HG03025 (cell line): ENCODE data around the gene FAM83G.
"Not testable (repeated sequence)": the region's sequence is repeated elsewhere in the genome, so short reads cannot be mapped to it uniquely, and the experiment has no call there.

ENCODE experiments used
- ATAC-seq: cut with Tn5 transposase; IDR thresholded peaks from one replicate; pipeline ENCODE4 v1.9.1; 2021; ENCODE audit warnings: mild to moderate bottlenecking, moderate library complexity; ENCODE audit not compliant: unreplicated experiment, low FRiP score

The FAM83G gene

DNA sequence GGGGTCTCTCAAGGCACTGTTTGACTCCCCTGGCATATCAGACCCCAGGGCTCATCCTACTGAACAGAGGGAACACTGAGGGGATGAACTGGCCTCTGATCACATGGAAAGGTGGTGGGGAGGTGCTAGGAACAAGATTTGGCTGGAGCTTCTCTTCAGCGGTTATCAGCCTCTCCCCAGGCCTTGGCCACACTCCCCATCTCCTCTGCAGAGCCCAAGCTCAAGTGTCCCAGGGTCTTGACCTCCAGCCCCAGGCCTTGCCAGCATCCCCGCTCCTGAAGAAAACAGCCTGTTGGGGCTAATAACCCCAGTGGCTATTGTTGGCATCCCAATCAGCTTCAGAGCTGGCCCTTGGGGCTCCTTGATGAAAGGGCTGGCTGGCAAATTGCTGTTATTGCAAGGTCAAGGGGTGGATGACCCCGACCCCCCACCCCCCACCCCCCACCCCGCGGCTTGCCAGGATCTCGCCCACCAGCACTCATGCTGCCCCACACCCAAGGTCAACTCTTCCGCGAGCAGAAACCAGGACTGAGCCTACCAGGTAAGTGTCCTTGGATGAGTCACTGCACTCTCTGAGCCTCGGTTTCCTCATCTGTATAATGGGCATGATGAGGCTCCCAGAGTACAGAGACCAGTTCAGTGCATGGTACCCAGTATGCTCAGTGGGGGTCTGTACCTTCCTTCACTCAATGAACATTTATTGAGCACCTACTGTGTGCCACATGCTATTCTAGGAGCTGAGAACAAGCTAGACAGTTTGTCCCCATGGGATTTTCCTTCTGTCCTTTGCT lies 18.8 kb upstream of the FAM83G start:
- no peak for ATAC-seq

DNA sequence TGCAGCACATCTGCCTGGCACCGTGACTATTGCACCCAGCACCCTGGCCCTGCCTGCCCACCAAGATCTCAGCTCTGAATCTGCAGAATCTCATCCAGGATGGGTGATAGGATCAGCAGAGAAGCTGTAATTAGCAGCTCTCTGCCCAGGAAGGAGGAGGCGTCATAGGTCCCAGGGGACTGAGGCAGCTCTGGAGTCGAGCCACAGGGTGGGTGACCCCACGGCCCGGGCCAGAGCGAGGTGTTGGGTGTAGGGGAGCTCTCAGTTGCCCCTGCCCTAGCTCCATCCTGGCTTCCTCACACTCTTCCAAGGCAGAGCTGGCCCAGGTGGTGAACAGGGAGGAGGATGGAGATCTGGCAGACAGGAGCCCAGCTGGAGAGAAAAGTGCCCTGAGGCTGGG lies 18.2 kb upstream of the FAM83G start:
- no peak for ATAC-seq

DNA sequence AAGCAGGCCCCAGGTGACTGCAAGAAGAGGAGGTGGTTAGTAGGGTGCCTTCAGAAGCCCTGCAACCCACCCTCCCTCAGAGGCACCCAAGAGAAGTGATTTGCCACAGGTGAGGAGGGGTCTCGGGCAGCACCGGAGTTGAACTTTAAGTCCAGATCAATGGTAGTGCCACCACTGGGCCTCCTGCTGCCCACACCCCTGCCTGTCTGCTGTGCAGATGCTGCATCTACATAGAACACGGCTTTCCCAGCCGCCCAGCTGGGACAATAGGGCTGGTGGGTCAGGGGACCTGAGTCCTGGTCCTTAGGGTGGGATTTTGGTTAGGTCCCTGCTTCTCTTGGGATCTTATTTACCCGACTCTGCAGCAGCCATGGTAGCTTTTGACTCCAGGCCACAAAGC lies 17.6 kb upstream of the FAM83G start:
- no peak for ATAC-seq

DNA sequence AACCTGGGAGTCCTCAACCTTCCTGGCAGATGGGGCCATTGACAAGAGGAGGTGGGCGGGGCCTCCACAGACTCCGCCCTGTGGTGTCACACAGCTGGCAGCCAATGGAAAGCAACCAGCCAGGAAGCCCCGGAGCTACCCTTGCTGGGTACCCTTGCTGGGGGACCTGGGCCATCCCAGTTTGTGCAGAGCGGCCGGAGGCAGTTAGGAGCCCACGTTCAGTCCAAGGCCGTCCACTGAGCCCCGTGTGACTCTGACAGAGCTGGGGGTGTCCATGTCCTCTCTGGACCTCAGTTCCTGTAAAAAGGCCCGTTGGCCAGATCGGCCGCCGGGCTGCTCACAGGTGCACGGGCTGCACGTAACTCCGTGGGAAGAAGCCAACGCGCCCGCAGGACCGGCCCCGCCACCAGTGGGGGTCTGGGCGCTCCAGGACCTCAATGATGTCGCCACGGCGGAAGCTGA lies 17.1 kb upstream of the FAM83G start:
- no peak for ATAC-seq

DNA sequence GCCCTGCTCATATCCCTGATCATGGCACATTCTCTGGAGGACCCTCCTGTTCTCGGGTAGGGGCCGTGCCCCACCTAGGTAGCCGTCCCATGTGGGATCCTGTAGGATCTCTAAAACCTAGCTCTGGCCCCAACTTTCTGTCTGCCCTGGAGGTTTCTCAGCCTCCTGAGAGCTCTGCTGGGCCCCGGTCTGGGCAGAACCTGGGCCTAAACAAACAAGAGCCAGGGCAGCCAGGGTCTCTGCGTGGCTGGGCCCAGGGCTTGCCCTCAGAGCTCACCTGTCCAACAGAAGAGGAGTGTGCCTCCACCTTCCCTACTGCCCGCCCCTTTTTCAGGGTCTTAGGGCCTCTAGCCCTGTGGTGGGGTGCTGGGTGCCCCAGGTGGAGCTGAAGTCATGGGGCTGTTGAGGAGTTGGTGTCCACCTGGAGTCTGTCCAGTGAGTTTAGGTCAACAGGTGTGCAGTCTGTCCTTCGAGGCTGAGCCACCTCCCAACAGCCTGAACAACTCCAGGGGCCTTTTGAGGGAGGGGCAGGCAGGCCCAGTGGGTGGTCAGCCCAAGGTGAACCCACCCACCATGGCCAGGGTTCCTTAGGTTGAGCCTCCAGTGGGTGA lies 16.6 kb upstream of the FAM83G start:
- ATAC-seq: not testable (repeated sequence)

DNA sequence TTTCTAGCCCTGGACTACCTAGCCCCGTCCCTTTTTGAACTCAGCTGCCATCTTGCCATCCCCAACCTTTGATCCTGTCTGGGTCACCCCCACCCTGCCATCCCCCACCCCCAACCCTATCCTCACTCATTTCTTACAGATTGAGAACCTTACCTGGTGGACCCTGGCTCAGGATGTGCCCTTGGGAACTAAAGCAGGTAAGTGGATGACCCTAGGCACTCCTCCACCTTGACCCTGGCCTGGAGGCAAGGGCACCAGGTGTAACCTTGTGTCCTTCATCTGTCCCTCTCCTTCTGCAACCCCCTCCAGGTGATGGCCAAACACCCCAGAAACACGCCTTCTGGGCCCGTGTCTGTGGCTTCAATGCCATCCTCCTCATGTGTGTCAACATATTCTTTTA lies 15.5 kb upstream of the FAM83G start:
- ATAC-seq: no peak

DNA sequence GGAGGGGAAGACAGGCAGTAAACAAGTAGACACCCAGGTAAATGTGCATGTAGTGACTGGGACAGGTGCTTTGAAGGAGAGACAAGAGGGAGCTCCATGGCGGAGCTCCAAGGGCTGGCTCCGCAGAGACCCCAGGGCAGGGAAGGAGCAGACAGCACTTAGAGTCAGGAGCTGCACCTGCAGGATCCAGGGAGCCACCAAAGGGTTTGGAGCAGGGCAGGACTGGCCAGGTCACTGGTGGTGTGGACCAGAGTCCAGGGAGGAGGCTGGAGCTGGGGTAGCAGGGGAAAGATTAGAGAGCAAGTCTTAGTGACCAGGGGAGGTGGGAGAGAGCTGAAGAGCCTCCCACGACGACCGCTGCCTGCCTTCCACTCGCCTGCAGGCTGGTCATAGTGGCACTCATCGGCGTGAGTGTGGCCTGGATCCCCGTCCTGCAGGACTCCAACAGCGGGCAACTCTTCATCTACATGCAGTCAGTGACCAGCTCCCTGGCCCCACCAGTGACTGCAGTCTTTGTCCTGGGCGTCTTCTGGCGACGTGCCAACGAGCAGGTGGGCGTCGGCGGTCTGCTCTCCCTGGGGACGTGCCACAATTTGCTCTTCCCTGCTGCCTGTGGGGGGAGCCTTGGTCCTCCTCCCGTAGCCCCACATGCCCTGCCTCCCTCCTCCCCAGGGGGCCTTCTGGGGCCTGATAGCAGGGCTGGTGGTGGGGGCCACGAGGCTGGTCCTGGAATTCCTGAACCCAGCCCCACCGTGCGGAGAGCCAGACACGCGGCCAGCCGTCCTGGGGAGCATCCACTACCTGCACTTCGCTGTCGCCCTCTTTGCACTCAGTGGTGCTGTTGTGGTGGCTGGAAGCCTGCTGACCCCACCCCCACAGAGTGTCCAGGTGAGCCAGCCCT lies 14.7 kb upstream of the FAM83G start:
- ATAC-seq: no peak

DNA sequence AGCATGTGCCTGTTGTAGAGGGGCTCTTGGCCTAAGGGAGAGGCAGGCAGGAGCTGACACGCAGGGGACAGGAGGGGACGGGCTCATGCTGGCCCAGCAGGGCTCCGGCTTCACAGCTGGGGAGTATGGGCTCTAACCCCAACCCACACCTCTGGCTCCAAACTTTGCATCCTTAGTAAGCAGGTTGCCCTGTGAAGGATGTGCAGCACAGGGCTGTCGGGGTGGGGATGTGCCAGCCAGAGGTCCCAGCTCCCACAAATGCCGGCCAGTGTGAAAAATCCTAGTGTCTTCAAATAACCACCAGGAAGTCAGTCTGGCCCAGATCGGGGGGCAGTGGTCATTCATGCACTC lies 14.0 kb upstream of the FAM83G start:
- ATAC-seq: no peak

DNA sequence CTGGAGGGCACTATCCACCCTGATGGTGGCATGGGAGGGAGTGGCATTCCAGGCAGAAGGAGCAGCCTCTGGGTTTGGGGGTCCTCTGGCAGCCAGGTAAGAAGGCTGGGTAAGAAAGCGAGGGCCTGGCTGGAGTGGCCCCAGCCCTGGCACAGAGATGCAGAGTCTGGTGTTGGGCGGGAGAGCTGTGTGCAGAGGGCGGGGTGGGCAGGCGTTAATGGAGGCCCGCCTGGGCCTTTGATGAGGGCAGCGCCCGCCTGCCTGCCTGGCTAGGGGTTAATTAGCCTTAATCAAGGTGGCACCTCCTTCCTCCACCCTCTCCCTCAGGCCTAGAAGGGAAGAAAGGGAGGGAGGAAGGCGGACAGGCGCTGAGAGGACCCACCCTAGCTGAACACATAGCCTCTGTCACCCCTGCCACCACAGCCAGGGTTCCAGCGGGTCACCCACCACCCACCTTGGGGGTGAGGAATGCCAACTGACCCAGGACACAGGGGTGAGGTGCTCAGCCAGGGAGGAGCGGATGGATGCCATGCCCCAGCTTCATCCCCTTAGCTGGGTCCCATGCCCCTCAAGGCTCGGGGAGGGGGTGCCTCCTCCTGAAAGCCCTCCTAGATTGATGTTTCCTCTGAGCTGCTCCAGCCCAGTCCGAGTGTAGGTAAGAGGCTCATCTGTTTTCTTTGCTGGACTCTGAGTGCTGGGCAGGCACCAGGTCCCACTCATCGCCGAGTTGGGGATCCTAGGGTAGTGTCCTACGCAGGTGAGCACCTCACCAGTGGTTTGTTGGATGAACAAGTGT lies 13.4 kb upstream of the FAM83G start:
- no peak for ATAC-seq

DNA sequence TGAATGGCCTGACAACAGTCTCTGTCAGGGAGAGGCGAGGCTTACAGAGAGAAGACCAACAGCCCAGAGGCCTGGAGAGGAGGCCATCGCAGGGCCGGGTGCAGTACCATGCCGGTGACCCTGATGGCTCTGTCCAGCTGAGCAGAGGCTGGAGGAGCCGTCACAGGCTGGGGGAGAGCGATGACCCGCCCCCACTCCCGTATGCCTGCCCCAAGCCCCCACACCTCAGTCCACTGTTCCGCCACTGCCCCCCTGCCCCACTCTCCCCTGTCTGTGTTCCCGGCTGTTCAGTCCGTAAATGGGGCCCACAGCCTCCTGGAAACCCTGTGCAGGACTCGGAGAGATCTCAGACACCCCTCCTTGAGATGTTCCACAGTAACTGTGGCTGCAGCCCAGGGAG lies 12.8 kb upstream of the FAM83G start:
- ATAC-seq: no peak

DNA sequence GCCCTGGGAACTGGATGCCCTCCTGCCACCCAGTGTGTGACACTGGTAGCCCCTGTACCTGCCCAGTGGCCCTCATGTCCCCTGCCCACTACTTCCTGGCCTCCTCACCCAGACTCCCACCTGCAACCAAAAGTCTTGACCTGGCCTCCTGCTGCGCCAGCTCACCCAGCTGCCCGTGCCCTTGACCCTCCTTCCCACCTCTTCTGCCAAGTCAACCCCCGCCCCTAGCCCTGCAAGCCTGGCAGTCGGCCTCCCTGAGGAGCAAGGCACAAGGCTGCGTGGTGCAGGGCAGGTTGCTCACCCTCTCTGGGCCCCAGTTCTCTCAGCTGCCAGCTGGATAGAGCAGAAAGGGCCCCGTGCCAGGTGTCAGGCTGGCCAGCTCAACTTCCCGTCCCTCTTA lies 12.3 kb upstream of the FAM83G start:
- ATAC-seq: no peak

DNA sequence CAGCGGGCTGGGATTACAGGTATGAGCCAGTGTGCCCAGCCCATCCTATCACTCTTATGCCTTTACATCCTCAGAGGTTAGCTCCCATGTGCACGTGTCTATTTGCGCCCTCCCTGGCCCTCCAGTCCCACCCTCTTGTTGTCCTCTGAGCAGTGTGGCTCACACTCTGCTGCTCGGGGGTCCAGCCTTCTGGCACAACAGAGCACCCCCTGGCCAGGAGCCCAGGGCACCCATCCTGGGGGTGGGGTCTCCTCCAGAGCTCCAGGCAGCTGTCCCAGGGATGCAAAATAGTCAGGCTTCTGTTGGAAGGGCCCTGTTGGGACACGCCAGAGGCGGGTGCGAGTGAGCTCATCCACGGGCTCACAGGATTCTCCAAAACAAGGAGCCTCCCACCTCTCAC lies 11.7 kb upstream of the FAM83G start:
- ATAC-seq: no peak

DNA sequence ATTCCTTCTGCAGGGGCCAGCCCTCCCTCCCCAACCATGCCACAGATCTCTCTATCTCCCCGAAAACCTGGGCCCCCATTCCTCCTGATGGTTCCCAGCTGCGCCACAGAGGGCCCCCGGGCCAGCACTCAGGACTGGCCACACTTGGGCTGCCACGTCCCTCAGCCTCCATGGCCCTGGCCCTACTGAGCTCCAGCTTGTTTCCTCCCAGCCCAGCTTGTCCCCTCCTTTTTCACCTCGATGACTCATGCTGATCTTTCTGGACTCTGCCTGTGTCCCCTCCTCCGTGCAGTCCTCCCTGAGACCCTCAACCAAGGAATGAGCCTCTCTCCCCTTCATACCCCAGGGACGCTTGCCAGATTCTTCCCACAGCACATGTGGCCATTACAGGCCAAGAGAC lies 10.9 kb upstream of the FAM83G start:
- ATAC-seq: no peak

DNA sequence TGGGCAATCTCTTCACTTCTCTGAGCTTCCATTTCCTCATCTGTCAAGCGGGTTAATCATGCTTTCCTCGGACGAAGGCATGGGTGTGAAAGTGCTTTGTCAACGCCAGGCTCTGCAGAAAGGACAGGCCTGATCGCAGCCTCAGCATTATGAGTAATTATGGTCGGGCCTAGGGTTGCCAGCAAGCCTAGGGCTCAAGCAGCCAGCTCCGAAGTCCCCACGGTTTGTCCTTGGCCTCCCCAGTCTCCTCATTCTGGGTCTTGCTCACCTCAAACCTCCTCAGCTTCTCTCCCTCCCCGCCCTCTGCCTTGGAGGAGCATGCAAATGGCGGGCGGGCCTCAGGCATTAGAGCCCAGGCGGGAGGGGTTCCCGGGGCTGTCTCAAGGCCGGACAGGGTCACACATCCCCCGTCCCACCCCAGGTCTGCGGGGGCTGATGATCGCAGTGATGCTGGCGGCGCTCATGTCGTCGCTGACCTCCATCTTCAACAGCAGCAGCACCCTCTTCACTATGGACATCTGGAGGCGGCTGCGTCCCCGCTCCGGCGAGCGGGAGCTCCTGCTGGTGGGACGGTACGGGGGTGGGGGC lies 10.2 kb upstream of the FAM83G start:
- ATAC-seq: no peak

DNA sequence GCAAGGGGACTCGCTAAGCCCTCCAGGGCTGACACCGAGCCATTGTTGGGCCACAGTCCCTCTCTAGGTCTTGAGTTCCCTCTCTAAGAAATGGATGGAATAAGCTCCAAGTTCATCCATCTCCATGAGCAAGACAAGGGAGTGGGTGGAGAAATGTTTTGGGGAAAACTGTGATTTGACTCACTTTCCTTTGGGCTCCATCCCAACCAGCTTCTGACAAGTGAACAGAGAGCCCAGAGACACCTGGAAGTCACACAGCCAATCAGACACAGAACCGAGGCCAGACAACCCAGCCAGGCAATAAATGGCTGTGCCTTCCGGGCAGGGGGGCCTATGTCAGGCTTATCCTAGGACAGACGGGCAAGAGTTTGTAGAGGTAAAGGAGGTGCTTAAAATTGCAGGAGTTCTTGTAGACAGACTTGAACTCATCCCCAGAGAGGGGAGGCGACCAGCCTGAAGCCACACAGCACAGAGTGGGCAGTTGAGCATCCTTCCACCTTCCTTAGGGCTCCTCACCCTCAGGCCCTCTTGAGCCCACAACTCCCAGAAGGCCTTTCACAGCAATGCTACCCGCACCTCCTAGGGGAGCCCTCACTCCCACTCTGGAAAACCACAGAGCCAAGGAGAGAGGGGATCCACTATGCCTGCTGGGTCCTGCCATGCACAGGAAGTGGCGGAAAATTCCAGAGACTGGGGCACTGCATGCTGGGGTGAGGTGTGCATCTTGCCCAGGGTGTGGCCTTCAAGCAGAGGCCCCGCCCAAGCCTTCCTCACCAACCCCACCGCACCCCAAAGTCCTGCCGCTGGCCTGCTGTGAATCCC lies 9.5 kb upstream of the FAM83G start:
- ATAC-seq: no peak

DNA sequence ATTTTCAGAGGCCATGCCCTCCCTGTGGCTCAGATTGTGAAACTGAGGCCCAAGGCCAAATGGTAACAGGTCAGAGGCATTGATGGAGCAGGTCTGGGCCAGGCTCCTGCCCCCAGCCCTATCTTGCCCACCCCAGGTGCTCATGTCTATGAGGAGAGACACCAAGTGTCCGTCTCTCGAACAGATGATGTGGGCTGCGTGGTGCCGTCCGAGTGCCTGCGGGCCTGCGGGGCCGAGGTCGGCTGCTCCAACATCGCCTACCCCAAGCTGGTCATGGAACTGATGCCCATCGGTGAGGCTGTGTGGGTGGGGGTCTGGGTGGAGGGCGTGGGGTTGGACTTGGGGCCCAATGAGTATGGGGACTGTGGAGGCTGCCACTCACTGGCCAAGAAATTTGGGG lies 8.7 kb upstream of the FAM83G start:
- no peak for ATAC-seq

DNA sequence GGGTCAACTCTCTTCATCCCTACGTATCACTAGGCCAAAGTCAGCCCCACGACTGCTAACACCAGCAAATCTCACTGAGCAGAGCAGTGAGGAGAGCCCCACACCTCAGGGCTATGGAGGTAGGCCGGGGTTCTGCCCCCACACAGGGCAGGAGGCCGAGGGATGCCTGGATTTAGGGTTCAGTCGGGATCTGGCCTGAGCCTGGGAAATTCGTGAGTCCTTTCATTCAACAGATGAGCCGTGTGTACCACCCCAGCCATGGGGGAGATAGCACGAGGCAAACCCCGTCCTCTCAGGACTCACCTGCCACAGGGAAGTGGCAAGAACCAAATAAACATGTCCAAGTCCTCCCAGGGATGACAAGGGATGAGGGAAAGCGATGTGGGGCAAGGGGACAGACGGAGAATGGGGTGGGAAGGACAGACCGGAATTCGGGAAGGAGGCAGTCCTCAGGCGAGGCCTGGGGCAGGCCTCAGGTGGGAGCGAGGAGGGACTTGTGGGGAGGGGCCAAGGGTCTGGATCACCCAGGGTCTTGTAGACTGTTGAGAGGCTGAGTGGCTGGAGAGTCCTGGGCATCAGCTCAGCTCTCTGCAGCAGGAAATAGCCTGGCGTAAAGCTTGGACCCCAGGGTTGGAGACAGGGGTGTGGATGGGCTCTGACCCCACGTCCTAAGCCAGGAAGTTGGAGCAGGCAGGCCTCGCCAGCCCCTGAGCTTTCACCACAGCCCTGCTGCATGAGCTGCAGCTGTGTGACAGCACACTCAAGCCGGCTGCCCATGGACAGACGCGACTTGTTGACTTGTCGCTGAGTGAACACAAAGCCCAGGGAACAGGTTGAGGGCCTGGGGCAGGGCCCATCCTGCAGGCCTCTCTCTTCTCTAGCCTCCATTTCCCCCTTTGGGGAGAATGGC lies 7.9 kb upstream of the FAM83G start:
- ATAC-seq: no peak

DNA sequence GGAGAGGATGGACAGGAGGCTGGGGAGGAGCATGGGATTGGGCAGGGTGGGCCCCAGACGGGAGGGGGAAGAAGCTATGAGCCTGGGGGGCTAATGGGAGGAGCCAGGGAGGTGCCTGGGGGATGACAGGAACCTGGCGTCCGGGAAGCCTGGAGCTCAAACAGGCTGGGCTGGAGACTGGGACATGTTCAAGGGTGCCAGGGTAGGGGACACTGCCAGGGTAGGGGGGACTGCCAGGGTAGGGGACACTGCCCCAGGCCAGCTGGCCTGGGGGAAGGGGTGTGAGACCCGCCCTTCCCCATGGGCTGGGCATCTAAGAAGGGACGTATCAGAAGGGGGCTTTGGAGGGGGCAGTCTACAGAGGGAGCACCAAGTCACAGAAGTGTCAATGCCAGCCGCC lies 7.0 kb upstream of the FAM83G start:
- ATAC-seq: no peak
